GM12872 (cell line): ENCODE measurements around the gene AHRR.

ENCODE experiments used
- TF ChIP-seq, protein P1 (sequence below): IDR thresholded peaks from 3 replicates; pipeline ENCODE4 v1.5.1; 2011; ENCODE audit warnings: low read depth, mild to moderate bottlenecking, low read length, moderate library complexity; ENCODE audit not compliant: insufficient read depth

Gene AHRR

GRCh38 chr5:405421-405820 is 83.9 kb downstream of the AHRR start:
- TF ChIP-seq, protein P1, sequence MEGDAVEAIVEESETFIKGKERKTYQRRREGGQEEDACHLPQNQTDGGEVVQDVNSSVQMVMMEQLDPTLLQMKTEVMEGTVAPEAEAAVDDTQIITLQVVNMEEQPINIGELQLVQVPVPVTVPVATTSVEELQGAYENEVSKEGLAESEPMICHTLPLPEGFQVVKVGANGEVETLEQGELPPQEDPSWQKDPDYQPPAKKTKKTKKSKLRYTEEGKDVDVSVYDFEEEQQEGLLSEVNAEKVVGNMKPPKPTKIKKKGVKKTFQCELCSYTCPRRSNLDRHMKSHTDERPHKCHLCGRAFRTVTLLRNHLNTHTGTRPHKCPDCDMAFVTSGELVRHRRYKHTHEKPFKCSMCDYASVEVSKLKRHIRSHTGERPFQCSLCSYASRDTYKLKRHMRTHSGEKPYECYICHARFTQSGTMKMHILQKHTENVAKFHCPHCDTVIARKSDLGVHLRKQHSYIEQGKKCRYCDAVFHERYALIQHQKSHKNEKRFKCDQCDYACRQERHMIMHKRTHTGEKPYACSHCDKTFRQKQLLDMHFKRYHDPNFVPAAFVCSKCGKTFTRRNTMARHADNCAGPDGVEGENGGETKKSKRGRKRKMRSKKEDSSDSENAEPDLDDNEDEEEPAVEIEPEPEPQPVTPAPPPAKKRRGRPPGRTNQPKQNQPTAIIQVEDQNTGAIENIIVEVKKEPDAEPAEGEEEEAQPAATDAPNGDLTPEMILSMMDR = no peak

- TF ChIP-seq, protein P1 = no peak
Measured at GRCh38 chr5:406041-406440, 84.5 kb downstream of the AHRR start.

- TF ChIP-seq, protein P1 = no peak
Measured at GRCh38 chr5:407051-407450, 85.5 kb downstream of the AHRR start.

- TF ChIP-seq, protein P1 = no peak
Measured at GRCh38 chr5:407801-408268, 86.3 kb downstream of the AHRR start.

DNA sequence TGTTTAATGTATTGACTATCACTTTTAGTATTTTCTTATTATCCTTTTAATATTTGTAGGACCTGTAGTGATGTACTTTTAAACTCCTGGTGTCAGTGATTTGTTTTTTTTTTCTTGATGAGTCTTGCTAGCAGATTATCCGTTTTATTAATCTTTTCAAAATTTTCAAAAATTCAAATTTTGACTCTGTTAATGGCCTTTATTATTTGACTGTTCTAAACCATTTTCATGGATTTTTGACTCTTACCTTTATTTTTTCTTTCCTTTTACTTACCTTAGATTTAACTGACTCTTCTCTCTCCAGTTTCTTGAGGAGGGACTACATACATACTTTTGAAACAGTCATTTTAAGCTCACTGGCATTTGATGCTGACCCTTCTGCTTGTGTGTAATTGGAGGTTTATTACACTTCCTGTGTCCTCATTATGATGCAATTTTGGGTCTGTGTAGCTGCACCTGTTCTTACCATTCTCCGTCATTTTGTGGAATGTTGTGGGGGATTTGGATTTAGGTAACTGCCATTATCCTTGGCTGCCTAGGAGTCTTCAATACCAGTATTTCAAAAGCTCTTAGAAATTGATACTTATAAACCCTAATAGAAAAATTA is 89.5 kb downstream of the AHRR start:
- TF ChIP-seq, protein P1 = no peak

DNA sequence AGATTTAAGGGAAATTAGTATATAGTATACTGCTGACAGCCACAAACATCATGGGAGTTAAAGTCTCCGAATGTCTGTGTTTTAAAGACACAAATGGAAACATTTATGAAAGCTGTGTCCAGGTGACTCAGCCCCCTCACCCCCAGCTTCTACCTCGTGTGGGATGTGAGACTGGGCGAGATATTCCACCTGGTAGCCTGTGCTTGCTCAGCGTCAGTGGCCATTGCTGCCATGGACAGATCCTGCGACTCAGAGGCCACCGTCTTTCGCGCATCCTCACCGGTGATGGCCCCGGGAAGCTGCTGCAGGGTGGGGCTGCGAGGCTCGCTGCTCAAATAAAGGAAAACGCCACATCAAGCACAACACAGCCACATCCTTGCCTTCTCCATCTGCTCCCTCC is 90.2 kb downstream of the AHRR start:
- TF ChIP-seq, protein P1 = no peak

DNA sequence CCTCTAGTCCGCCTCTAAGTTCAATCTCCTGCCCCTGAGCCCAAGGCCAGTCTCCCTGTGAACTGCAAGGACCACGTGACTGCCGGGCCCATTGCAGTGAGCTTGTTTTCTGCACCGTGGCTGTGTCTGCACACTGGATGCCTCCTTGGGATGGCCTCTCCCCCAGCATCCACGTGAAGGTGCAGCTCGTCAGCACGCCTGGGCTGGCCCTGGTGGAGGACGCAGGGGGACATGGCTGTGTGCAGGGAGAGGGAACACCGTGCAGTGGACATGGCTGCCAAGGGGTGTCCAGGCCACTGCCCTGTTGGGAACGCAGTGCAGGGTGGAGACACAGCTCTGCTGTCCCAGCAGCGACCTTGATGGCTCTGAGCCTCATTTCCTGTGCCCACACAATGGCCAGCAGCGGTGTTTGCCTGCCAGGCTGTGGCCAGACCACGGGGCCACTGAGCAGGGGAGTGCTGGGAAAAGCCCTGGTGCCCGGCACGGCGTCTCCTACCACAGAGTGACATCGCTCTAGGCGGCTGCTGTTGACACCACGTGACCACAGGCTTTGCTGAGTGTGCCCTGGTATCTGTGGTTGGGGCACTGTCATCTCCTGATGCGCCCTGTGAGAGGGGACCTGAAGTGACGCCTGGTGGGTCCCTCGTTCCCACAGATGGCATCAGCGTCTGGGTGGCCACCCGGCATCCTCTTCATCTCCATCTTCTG is 94.6 kb downstream of the AHRR start:
- TF ChIP-seq, protein P1 = no peak
